Stimulated activated CD4-positive, alpha-beta T cell treated with anti-CD3 and anti-CD28 coated beads, TNF-alpha, amount 100 ng/mL, for 1 hour (primary cell): ENCODE results near the gene ABHD12B.

ENCODE experiments used
- DNase-seq, 3 donors: peaks; one replicate each; pipeline ENCODE4 v3.0.0-alpha.2; 2020; ENCODE audit warnings: low read depth in 3 of 3, low spot score in 1 of 3

The ABHD12B gene, protein sequence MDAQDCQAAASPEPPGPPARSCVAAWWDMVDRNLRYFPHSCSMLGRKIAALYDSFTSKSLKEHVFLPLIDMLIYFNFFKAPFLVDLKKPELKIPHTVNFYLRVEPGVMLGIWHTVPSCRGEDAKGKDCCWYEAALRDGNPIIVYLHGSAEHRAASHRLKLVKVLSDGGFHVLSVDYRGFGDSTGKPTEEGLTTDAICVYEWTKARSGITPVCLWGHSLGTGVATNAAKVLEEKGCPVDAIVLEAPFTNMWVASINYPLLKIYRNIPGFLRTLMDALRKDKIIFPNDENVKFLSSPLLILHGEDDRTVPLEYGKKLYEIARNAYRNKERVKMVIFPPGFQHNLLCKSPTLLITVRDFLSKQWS

GRCh38 chr14:50871914-50872732 is at the start of gene ABHD12B:
TSS of gene ABHD12B (plus strand) at chr14:50872053. CDS start at chr14:50872175, 122 bp downstream.
- DNase-seq = no peak

DNA sequence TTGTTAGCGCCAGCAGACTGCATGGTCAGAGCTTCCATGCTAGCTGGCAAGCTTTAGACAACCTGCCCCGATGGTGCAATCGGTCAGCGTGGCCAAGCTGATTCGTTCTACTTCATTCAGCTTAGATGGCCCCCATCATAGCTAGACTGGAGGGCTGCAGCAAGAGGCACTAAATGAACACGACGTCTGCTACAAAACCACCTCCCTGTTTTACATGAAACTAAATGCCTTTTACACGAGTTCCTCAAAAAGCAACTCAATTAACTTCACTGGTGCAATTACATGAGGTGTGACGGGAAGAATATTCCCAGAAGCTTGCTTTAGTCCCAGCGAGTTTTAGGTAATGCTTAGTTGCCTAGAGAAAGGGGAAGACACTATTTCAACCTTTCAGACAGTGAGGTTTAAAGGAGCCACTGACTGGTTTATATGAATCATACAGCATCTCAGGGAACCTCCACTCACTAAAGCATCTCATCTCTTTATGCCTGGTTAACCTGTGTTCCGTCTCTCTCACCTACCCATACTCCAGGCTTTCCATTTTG is 49.3 kb upstream of the ABHD12B start:
- DNase-seq = no peak

DNA sequence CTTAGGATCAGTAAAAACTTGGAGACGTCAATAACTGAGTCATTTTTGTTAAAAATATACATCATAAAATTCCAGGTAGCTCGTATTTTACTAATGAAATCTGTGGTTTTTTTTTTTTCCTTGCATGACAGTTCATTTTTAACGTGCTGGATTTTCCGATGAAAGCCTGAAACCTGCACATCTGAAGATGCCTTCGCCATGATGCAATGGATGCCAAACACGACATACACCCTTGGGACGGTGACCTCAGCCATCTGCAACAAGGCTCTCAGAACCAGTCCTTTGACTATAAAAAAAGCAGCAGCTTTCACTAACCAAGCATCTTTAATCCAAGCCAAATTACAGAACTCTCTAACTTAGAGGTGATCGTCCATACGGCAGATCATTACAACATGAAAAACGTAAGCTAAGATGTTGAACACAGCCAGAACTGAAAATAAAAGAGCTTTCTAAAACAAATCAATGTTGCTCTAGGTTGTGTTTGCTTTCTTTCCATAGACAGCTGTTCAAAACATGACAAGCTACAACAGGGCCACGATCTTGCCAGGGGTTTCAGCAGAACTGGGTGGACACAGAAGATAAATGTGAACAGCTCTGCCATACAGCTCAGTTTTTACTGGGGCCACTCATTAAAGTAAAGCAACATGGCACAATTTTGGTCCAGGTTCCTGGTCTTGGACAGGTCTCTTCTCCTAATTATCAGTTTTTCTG is 48.6 kb upstream of the ABHD12B start:
- DNase-seq = no peak

GRCh38 chr14:50823762-50824636 is 47.9 kb upstream of the ABHD12B start:
- DNase-seq = no peak

DNA sequence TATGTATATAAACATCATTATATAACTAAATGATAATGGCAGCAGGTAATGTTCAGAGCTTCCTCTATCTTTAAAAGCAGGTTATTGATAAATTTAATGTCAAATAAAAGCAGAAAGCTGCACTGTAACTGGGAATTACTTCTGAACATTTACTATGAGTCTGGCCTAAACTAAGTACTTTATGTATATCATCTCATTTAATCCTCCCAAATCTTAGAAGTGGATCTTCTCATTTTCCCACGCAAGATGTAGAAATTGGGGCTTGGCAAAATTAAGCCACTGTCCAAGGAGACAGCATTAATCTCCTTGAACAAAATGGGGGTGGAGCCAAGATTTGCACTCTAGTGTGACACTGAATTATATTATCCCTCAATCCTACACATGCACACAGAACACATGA is 46.5 kb upstream of the ABHD12B start:
- DNase-seq = no peak

GRCh38 chr14:50826681-50827080 is 45.2 kb upstream of the ABHD12B start:
- no peak for DNase-seq

DNA sequence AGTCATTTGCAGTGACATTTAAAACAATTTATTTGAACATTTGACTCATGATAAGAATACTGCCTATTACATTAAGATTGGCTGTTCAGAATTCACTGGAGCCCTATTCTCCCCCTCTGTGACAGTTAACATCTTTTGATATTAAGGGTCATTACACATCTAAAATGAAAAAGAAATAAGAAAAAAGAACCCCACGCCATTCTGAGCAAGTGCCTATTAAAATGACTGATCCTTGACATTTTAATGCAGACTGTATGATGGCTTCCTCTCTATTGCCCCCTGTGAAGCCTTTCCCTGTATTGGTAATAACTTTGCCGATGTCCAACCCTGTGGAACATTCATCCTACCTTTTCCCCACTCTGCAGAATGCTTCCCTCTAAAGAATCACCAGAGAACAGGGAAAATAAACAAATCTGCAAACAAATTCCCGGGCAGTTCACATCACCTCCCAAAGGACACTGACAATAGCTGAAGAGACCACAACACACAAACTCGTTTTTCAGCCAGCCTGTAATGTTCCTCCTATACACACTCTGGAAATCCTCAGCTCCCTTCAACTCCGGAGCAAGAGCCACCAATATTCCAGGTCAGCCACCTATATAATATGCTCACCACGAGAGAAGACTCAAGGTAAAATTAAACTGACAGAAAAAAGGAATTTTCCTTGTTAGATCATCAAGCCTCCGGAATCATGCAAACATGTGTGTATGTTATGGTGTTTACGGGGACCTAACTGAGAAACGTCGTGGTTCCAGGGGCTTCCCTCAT is 42.9 kb upstream of the ABHD12B start:
- DNase-seq = no peak

GRCh38 chr14:50829489-50830043 is 42.3 kb upstream of the ABHD12B start:
- no peak for DNase-seq

- DNase-seq = peak in 1 of 3 donors; percentile 53
Measured at GRCh38 chr14:50830044-50830931, 41.6 kb upstream of the ABHD12B start.

DNA sequence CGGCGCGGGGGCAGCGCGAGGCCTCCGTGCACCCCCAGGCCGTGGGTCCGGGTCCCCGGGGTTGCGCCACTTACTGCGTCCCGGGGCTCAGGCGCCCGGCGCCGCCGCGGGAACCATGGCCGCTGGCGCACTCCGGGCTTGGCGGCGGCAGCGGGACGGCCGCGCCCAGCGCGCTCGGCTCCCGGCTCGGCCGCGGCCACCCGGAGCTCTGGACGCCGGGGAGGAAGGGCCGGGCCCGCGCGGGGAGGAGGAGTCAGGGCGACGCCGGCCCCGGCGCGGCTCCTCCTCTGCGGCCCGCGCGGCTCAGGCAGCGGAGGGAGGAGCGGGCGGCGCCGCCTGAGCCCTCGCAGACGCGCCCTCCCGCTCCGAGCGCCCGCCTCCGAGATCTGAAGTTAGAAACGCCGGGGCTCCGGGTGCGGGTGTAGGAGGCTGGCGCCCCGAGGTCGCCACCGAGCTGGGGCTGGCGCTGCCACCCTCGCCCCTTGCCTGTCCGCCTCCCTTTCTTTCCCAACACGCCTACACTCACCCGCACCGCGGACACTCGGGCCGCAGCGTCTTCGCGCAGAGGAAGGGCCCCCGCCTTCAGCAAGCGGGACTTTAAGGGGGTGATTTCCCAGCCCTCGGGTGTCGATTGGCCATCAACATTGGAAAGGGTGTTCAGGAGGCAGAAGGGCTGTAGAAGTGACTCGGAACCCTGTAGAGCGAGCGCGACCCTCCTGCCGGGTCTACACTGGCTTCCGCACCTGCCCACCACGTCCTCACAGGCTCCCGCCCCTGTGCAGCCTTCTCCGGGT is 40.7 kb upstream of the ABHD12B start, which contains the start of gene NIN:
TSS of gene NIN (minus strand) at position 231 of the 794 bp plus-strand sequence. CDS start 9,106 bp downstream, outside the sequence.
- DNase-seq = peak in 1 of 3 donors; percentile 55

DNA sequence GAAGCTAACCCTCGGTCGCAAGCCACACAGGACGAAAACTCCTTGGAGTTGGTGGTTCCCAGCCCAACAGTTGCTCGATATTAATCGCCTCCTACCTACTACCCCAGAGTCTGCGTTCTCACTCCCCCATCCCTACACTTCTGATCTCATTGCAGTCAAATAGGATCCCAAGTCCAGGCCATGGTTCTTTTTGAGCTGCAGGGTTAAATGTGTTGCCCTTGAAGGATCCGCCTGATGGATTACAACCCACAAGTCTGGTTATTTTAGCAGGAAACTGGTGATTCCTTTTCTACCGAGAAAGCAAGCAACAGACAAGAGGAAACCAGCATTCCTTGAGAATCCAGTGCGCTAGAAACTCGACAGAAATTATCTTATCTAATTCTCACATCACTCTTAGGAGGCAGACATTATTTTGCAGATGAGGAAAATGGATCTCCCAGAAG is 40.1 kb upstream of the ABHD12B start:
- DNase-seq = no peak

DNA sequence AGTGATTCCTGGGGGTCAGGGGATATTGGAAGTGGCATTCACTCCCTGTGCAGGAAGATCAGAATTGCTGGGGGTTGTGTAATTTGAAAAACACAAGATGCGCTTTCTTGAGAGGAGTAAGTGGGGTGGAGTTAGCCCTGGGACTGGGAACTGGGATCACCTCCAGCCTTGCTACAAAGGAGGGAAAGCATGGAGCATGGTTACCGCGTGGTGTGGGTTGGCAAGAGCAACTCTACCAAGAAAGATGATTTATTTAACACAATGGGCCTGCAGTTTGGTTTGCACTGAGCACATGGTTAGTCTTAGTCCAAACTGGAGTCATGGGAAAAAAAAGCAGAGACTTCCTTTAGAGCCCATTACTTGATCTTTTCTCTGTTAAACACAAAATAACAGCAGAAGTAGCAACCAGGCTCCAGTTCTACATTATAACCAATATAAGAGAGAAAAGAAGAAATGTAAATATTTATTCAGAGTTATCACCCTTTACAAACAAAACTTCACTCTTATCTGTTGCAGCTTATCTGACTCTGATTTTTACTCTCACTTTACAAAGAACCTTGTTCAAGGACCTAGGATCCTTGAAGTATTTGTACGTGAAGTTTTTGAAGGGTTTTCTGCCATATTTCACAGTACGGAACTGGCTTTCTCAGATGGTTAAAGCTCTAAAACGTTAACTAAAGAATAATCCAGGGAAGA is 38.8 kb upstream of the ABHD12B start:
- DNase-seq = no peak

DNA sequence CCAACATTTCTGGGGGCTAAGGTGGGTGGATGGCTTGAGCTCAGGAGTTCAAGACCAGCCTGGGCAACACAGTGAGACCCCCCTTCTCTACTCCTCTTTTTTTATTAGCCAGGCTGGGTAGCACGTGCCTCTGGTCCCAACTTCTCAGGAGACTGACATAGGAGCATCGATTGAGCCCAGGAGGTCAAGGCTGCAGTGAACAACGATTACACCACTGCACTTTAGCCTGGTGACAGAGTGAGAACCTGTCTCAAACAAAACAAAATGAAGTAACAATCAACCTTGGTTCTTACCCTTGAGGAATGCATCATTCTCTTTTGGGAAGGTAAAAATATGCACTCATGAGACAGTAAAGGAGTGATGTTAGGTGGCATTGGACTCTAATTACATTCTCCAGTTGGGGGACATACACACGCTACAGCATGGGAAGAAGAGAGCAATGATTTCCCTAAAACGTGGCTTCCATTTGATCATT is 37.0 kb upstream of the ABHD12B start:
- DNase-seq = no peak

- DNase-seq = no peak
Measured at GRCh38 chr14:50835280-50835679, 36.6 kb upstream of the ABHD12B start.

- no peak for DNase-seq
Measured at GRCh38 chr14:50836515-50836914, 35.3 kb upstream of the ABHD12B start.

DNA sequence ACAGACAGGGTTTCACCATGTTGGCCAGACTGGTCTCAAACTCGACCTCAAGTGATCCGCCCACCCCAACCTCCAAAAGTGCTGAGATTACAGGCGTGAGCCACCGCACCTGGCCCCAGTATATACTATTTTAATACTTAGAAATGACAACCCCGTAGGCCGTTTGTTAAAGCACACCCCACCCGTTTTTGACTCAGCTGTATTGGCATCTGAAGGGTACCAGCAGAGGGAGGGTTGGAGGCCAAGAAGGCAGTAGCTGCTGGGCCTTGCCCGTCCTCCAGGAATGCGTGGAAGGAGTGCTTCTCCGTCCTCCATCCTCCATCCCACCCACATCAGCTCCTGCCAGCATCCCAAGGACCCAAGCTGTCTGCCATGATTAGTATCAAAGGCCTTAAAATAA is 34.6 kb upstream of the ABHD12B start:
- no peak for DNase-seq
